Tibial artery (tissue), 4 donors: ENCODE data around the gene PEX5L.

Source experiments
- DNase-seq, 2 donors: peaks; one replicate each; pipeline ENCODE4 v3.0.0-alpha.2; 2019
- H3K27ac ChIP-seq, 2 donors: fragments of 200-600 bp; sonication (generic) in 1 of 2; 1 replicate in 1 of 2; 2 replicates in 1 of 2; pipeline ENCODE4 v1.5.1; 2018 to 2019; ENCODE audit warnings: mild to moderate bottlenecking in 1 of 2
- H3K27me3 ChIP-seq, 2 donors: fragments of 200-600 bp; sonication (generic) in 1 of 2; one replicate each; pipeline versions ENCODE4 v1.5.1 to v1.6.0; 2016 to 2019
- H3K36me3 ChIP-seq, 3 donors: fragments of 200-600 bp; sonication (generic) in 2 of 3; one replicate each; pipeline ENCODE4 v1.5.1; 2016 to 2019; ENCODE audit warnings: mild to moderate bottlenecking in 2 of 3
- H3K4me1 ChIP-seq, 4 donors: fragments of 200-600 bp; sonication (generic) in 2 of 4; 1 replicate in 3 of 4; 2 replicates in 1 of 4; pipeline ENCODE4 v1.5.1; 2016 to 2019
- H3K4me3 ChIP-seq, 2 donors: fragments of 200-600 bp; sonication (generic) in 1 of 2; 1 replicate in 1 of 2; 2 replicates in 1 of 2; pipeline ENCODE4 v1.5.1; 2018 to 2019; ENCODE audit warnings: mild to moderate bottlenecking in 2 of 2
- H3K9me3 ChIP-seq, 3 donors: fragments of 200-600 bp; sonication (generic) in 1 of 3; one replicate each; pipeline ENCODE4 v1.5.1; 2016 to 2019
- CTCF ChIP-seq, 2 experiments: fragments of 200-600 bp in 1 of 2; fragments of 450-650 bp in 1 of 2; IDR thresholded peaks; one replicate each; pipeline ENCODE4 v1.5.1; 2017 to 2019; ENCODE audit warnings: antibody characterized with exemption in 2 of 2, mild to moderate bottlenecking in 1 of 2, moderate library complexity in 1 of 2
- intact Hi-C: fragments of 100-400 bp; cut with DNase I; formaldehyde crosslinking; loops from one replicate; pipeline ENCODE4 v1.15.0; 2023; ENCODE audit warnings: low total_unique reads

The PEX5L gene

GRCh38 chr3:179969525-179969924, 67.2 kb downstream of the PEX5L start:
- intact Hi-C loops: no loop called here
- Histone ChIP-seq H3K36me3 (no peaks in the 10 kb centered on the region), H3K27ac (no peak overlapping the region), H3K4me1 (no peaks in the 10 kb centered on the region), H3K9me3 (no peaks in the 10 kb centered on the region), H3K4me3 (no peak overlapping the region), H3K27me3 (no peaks in the 10 kb centered on the region)
- TF ChIP-seq CTCF (IDR thresholded peaks at IDR 0.05): no peak
- DNase-seq: no peak

GRCh38 chr3:179967622-179968021, 69.1 kb downstream of the PEX5L start:
- no peak for TF ChIP-seq CTCF (IDR thresholded peaks at IDR 0.05)
- H3K27ac ChIP-seq: no peak overlapping the region
- H3K36me3 ChIP-seq: no peaks in the 10 kb centered on the region
- H3K27me3 ChIP-seq: no peaks in the 10 kb centered on the region
- H3K4me1 ChIP-seq: no peaks in the 10 kb centered on the region
- DNase-seq: no peak
- no peaks in the 10 kb centered on the region for H3K9me3 ChIP-seq
- intact Hi-C loops: no loop called here
- no peak overlapping the region for H3K4me3 ChIP-seq

- intact Hi-C loops: no loop called here
- H3K4me3 ChIP-seq: no peak overlapping the region
- TF ChIP-seq CTCF (IDR thresholded peaks at IDR 0.05): no peak
- H3K9me3 ChIP-seq: no peaks in the 10 kb centered on the region
- H3K27me3 ChIP-seq: no peaks in the 10 kb centered on the region
- no peak overlapping the region for H3K27ac ChIP-seq
- no peaks in the 10 kb centered on the region for H3K36me3 ChIP-seq
- H3K4me1 ChIP-seq: no peaks in the 10 kb centered on the region
- no peak for DNase-seq
Measured at GRCh38 chr3:179964890-179965289, 71.8 kb downstream of the PEX5L start.

- Histone ChIP-seq H3K9me3 (no peaks in the 10 kb centered on the region), H3K4me1 (no peaks in the 10 kb centered on the region), H3K4me3 (no peak overlapping the region), H3K36me3 (no peaks in the 10 kb centered on the region), H3K27me3 (no peaks in the 10 kb centered on the region), H3K27ac (no peak overlapping the region)
- DNase-seq: no peak
- intact Hi-C loops: no loop called here
- no peak for TF ChIP-seq CTCF (IDR thresholded peaks at IDR 0.05)
Measured at GRCh38 chr3:179962629-179963387, 73.9 kb downstream of the PEX5L start.

- Histone ChIP-seq H3K4me3 (no peak overlapping the region), H3K4me1 (no peaks in the 10 kb centered on the region), H3K36me3 (no peaks in the 10 kb centered on the region), H3K27me3 (no peaks in the 10 kb centered on the region), H3K27ac (no peak overlapping the region), H3K9me3 (no peaks in the 10 kb centered on the region)
- TF ChIP-seq CTCF (IDR thresholded peaks at IDR 0.05): no peak
- intact Hi-C loops: no loop called here
- DNase-seq: no peak
Measured at GRCh38 chr3:179961703-179962078, 75.0 kb downstream of the PEX5L start.
